Kidney (tissue), 14 donors: ENCODE data around the gene ORM2. TPM values are rescaled to one million over a fixed set of nuclear protein-coding genes. Genes with fewer than 3 reads are reported as not detected.

Experiments
- DNase-seq, 5 donors: peaks; one replicate each; pipeline ENCODE4 v3.0.0-alpha.2; 2013 to 2020
- FAIRE-seq: peaks from 2 replicates; lab custom pipeline; 2012; peaks lifted over from hg19 to GRCh38; lab: Jason Lieb, UNC
- H3K27ac ChIP-seq, 2 donors: one replicate each; pipeline ENCODE4 v1.7.0; 2013; ENCODE audit warnings: low read depth in 2 of 2, low read length in 2 of 2, inconsistent platforms in 1 of 2
- H3K27me3 ChIP-seq: one replicate; pipeline ENCODE4 v1.7.1; 2013; ENCODE audit warnings: low read length, inconsistent platforms; ENCODE audit not compliant: control insufficient read depth, insufficient read depth
- H3K36me3 ChIP-seq, 3 donors: one replicate each; pipeline versions ENCODE4 v1.7.0 to v1.7.1; 2013; ENCODE audit warnings: low read length in 3 of 3, control low read depth in 1 of 3, inconsistent platforms in 1 of 3; ENCODE audit not compliant: insufficient read depth in 3 of 3, control insufficient read depth in 2 of 3
- H3K4me1 ChIP-seq, 3 donors: one replicate each; pipeline versions ENCODE4 v1.7.0 to v1.7.1; 2013; ENCODE audit warnings: low read length in 3 of 3, inconsistent platforms in 1 of 3, low read depth in 1 of 3; ENCODE audit not compliant: control insufficient read depth in 2 of 3, insufficient read depth in 2 of 3
- H3K4me3 ChIP-seq, 3 donors: one replicate each; pipeline versions ENCODE4 v1.7.0 to v1.8.1; 2013; ENCODE audit warnings: low read length in 3 of 3, control low read depth in 1 of 3, inconsistent platforms in 1 of 3
- H3K9ac ChIP-seq, 3 donors: one replicate each; pipeline versions ENCODE4 v1.7.0 to v1.7.1; 2013; ENCODE audit warnings: low read length in 3 of 3, control low read depth in 1 of 3, inconsistent platforms in 1 of 3
- H3K9me3 ChIP-seq, 3 donors: one replicate each; pipeline versions ENCODE4 v1.7.0 to v1.7.1; 2013; ENCODE audit warnings: low read length in 3 of 3, control low read depth in 1 of 3, inconsistent platforms in 1 of 3; ENCODE audit not compliant: control insufficient read depth in 2 of 3, insufficient read depth in 1 of 3
- intact Hi-C: fragments of 100-400 bp; cut with DNase I; formaldehyde crosslinking; loops from one replicate; pipeline ENCODE4 v1.11.1; 2022
- polyA plus RNA-seq: library from polyadenylated mRNA; stranded (reverse); fragments of 350-450 nt; fragmentation: Illumina TruSeq; extraction: RNeasy Lipid Tissue Mini Kit (QIAGEN cat#74804); gene quantifications from one replicate; pipeline ENCODE4 v1.2.3, GENCODE V29; 2014; ENCODE audit warnings: low read depth, low replicate concordance; ENCODE audit not compliant: insufficient read depth
- total RNA-seq: library from RNA; stranded (reverse); fragmentation: NEBNext Ultra II Directional; extraction: Animal tissue kit (Norgen Biotek cat#: 25700); gene quantifications from one replicate; pipeline ENCODE4 v1.2.1, GENCODE V29; 2021
- TF ChIP-seq, protein P1 (sequence below): IDR thresholded peaks from 3 replicates; pipeline ENCODE4 v1.5.1; 2012; ENCODE audit warnings: mild to moderate bottlenecking, moderate library complexity, borderline replicate concordance; ENCODE audit not compliant: insufficient read depth; ENCODE audit errors: extremely low read depth
- donor health status: control.
- donor health status: control.
- donor health status: control.
- donor health status: control.
- donor health status: control.
- donor health status: DM: yes; HTN: yes; CAD: no.
- donor health status: Normal renal cell carcinoma (clear cell type).

The ORM2 gene
- total and polyA plus RNA-seq, 2 donors from 2014 or later: not detected

- FAIRE-seq: no peak
- H3K9me3 ChIP-seq: no peaks in the 10 kb centered on the region
- H3K4me1 ChIP-seq: peaks cover 0 to 4% (median 4%) of the 10 kb centered on the region in 3 donors
- TF ChIP-seq, protein P1, sequence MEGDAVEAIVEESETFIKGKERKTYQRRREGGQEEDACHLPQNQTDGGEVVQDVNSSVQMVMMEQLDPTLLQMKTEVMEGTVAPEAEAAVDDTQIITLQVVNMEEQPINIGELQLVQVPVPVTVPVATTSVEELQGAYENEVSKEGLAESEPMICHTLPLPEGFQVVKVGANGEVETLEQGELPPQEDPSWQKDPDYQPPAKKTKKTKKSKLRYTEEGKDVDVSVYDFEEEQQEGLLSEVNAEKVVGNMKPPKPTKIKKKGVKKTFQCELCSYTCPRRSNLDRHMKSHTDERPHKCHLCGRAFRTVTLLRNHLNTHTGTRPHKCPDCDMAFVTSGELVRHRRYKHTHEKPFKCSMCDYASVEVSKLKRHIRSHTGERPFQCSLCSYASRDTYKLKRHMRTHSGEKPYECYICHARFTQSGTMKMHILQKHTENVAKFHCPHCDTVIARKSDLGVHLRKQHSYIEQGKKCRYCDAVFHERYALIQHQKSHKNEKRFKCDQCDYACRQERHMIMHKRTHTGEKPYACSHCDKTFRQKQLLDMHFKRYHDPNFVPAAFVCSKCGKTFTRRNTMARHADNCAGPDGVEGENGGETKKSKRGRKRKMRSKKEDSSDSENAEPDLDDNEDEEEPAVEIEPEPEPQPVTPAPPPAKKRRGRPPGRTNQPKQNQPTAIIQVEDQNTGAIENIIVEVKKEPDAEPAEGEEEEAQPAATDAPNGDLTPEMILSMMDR: no peak
- H3K27me3 ChIP-seq: no peaks in the 10 kb centered on the region
- H3K36me3 ChIP-seq: peaks cover 0 to 2% (median 0%) of the 10 kb centered on the region in 3 donors
- intact Hi-C loops: no loop called here
- DNase-seq: peak in 2 of 5 donors; percentile 45
- no peak overlapping the region for H3K27ac ChIP-seq
- no peak overlapping the region for H3K4me3 ChIP-seq
- H3K9ac ChIP-seq: no peak overlapping the region
These were observed 47.6 kb upstream of the ORM2 start for GRCh38 chr9:114282104-114282485.

GRCh38 chr9:114282507-114282906 is 47.2 kb upstream of the ORM2 start:
- Histone ChIP-seq H3K4me3 (no peak overlapping the region), H3K4me1 (peaks cover 0 to 4% (median 4%) of the 10 kb centered on the region in 3 donors), H3K36me3 (peaks cover 0 to 2% (median 0%) of the 10 kb centered on the region in 3 donors), H3K27ac (no peak overlapping the region), H3K27me3 (no peaks in the 10 kb centered on the region), H3K9me3 (no peaks in the 10 kb centered on the region), H3K9ac (no peak overlapping the region)
- TF ChIP-seq, protein P1: no peak
- DNase-seq (no peak), FAIRE-seq (no peak)
- intact Hi-C loops: no loop called here

- DNase-seq (peak in 4 of 5 donors; percentile 24 to 53 (median 42)), FAIRE-seq (no peak)
- TF ChIP-seq, protein P1: no peak
- peaks cover 0 to 8% (median 7%) of the 10 kb centered on the region in 3 donors for H3K4me1 ChIP-seq
- peaks cover 0 to 2% (median 0%) of the 10 kb centered on the region in 3 donors for H3K36me3 ChIP-seq
- H3K27ac ChIP-seq: no peak overlapping the region
- intact Hi-C loops: no loop called here
- H3K4me3 ChIP-seq: no peak overlapping the region
- H3K9me3 ChIP-seq: no peaks in the 10 kb centered on the region
- H3K9ac ChIP-seq: no peak overlapping the region
- no peaks in the 10 kb centered on the region for H3K27me3 ChIP-seq
These were observed 46.7 kb upstream of the ORM2 start for GRCh38 chr9:114282926-114283325.
